Ovary (tissue), 9 donors: ENCODE data around the gene IRF9. TPM values are rescaled to one million over a fixed set of nuclear protein-coding genes. Genes with fewer than 3 reads are reported as not detected.

Experiments used
- DNase-seq, 5 donors: peaks; one replicate each; pipeline ENCODE4 v3.0.0-alpha.2; 2019 to 2020
- H3K27ac ChIP-seq, 2 donors: fragments of 200-600 bp; one replicate each; pipeline versions ENCODE4 v1.5.1 to v1.8.0; 2019 to 2022
- H3K27me3 ChIP-seq: fragments of 200-600 bp; one replicate; pipeline ENCODE4 v1.8.0; 2022
- H3K36me3 ChIP-seq: fragments of 200-600 bp; sonication (generic); one replicate; pipeline ENCODE4 v1.5.1; 2019
- H3K4me1 ChIP-seq: one replicate; pipeline ENCODE4 v1.8.1; 2013; ENCODE audit warnings: mild to moderate bottlenecking, moderate library complexity; ENCODE audit not compliant: insufficient read depth
- H3K4me3 ChIP-seq: fragments of 200-600 bp; sonication (generic); one replicate; pipeline ENCODE4 v1.5.1; 2017
- H3K9me3 ChIP-seq, 2 donors: fragments of 200-600 bp in 1 of 2; sonication (generic) in 1 of 2; one replicate each; pipeline versions ENCODE4 v1.5.1 to v1.8.1; 2013 to 2019; ENCODE audit warnings: mild to moderate bottlenecking in 1 of 2, moderate library complexity in 1 of 2
- CTCF ChIP-seq, 3 donors: fragments of 450-650 bp in 2 of 3; fragments of 200-600 bp in 1 of 3; IDR thresholded peaks; one replicate each; pipeline versions ENCODE4 v1.5.1 to v1.8.0; 2016 to 2022; ENCODE audit warnings: antibody characterized with exemption in 3 of 3, mild to moderate bottlenecking in 1 of 3
- EP300 ChIP-seq: sonication (generic); formaldehyde crosslinking; IDR thresholded peaks from one replicate; pipeline ENCODE4 v1.6.1; 2017; ENCODE audit warnings: antibody characterized with exemption
- POLR2A ChIP-seq: fragments of 450-650 bp; IDR thresholded peaks from one replicate; pipeline ENCODE4 v1.6.1; 2017; ENCODE audit warnings: antibody characterized with exemption, mild to moderate bottlenecking, moderate library complexity
- whole genome bisulfite sequencing, 3 donors: extraction: QIAGEN DNeasy Blood & Tissue Kit in 1 of 3; methylation state at CpG; one replicate each; pipeline versions ENCODE4 v1.1.5 to v1.1.7; 2013 to 2017; 5-methylcytosine and 5-hydroxymethylcytosine counted together
- intact Hi-C, 4 donors: fragments of 100-400 bp; cut with DNase I; formaldehyde crosslinking; loops; one replicate each; pipeline versions ENCODE4 v1.11.0 to v1.15.1; 2022 to 2023
- polyA plus RNA-seq, 2 donors: library from polyadenylated mRNA; stranded (reverse); fragments of 200-250 nt in 1 of 2; fragments of 350-450 nt in 1 of 2; fragmentation: Illumina TruSeq in 1 of 2; extraction: RNeasy Lipid Tissue Mini Kit (QIAGEN cat#74804) in 1 of 2; gene quantifications; one replicate each; pipeline ENCODE4 v1.2.3, GENCODE V29; 2013 to 2014
- total RNA-seq, 7 donors: library from RNA; depleted of rRNA in 2 of 7; stranded (reverse); fragments of >200 nt in 2 of 7; fragmentation: NEBNext Ultra II Directional in 3 of 7; extraction: Animal tissue kit (Norgen Biotek cat#: 25700) in 3 of 7; gene quantifications; one replicate each; pipeline versions ENCODE4 v1.1.0 to v1.2.4, GENCODE V29; 2016 to 2023
- donor health status: DM: no; HTN: no; CAD: no; lungs with moderate emphysema.
- donor health status: DM: no; HTN: no; CAD: no.
- donor health status: Bipolar disorder and iron deficiency.
- donor health status: DM: yes; HTN: yes; CAD: no.
- donor health status: DM: no; HTN: no; CAD: no.
- donor health status: DM: yes; HTN: yes; CAD: no.

IRF9 gene
- total and polyA plus RNA-seq, 9 donors, result 31.6 to 212 (median 80.4) TPM

GRCh38 chr14:24130717-24131548 lies 30.1 kb upstream of the IRF9 start:
- 60 to 62% (median 62%) methylated on average over 7 of the region's 7 CpGs for WGBS, 3 donors
- TF ChIP-seq CTCF (IDR thresholded peaks at IDR 0.05) (no peak), EP300 (no peak), POLR2A (no peak)
- Histone ChIP-seq H3K4me3 (no peak overlapping the region), H3K9me3 (no peaks in the 10 kb centered on the region), H3K36me3 (no peaks in the 10 kb centered on the region), H3K4me1 (peaks cover 1% of the 10 kb centered on the region), H3K27me3 (no peaks in the 10 kb centered on the region), H3K27ac (no peak overlapping the region)
- peak in 2 of 5 donors; percentile 16 to 29 for DNase-seq
- intact Hi-C loops, result no loop called here

- DNase-seq, result peak in 1 of 5 donors; percentile 30
- no peak overlapping the region for H3K4me3 ChIP-seq
- intact Hi-C loops, result no loop called here
- no peak overlapping the region for H3K27ac ChIP-seq
- no peaks in the 10 kb centered on the region for H3K9me3 ChIP-seq
- WGBS, 3 donors, result 82 to 87% (median 85%) methylated on average over 11 to 15 of the region's 15 CpGs
- H3K27me3 ChIP-seq, result no peaks in the 10 kb centered on the region
- TF ChIP-seq EP300 (no peak), CTCF (IDR thresholded peaks at IDR 0.05) (no peak), POLR2A (no peak)
- no peaks in the 10 kb centered on the region for H3K36me3 ChIP-seq
- H3K4me1 ChIP-seq, result peaks cover 2% of the 10 kb centered on the region
Observed at GRCh38 chr14:24131549-24131966, 29.5 kb upstream of the IRF9 start.

GRCh38 chr14:24132061-24132685 lies 28.9 kb upstream of the IRF9 start:
- Histone ChIP-seq H3K27ac (no peak overlapping the region), H3K27me3 (no peaks in the 10 kb centered on the region), H3K4me1 (peaks cover 7% of the 10 kb centered on the region), H3K36me3 (no peaks in the 10 kb centered on the region), H3K9me3 (no peaks in the 10 kb centered on the region), H3K4me3 (no peak overlapping the region)
- 70 to 75% (median 72%) methylated on average over 22 to 24 of the region's 24 CpGs for WGBS, 3 donors
- TF ChIP-seq EP300 (no peak), CTCF (IDR thresholded peaks at IDR 0.05) (no peak), POLR2A (no peak)
- intact Hi-C loops, result no loop called here
- DNase-seq, result peak in 1 of 5 donors; percentile 39

GRCh38 chr14:24132976-24133375 lies 28.1 kb upstream of the IRF9 start:
- 91 to 98% (median 94%) methylated on average over 2 of the region's 2 CpGs for WGBS, 3 donors
- no peak for DNase-seq
- H3K27me3 ChIP-seq, result no peaks in the 10 kb centered on the region
- no peak overlapping the region for H3K4me3 ChIP-seq
- TF ChIP-seq CTCF (IDR thresholded peaks at IDR 0.05) (no peak), POLR2A (no peak), EP300 (no peak)
- H3K27ac ChIP-seq, result no peak overlapping the region
- no peaks in the 10 kb centered on the region for H3K36me3 ChIP-seq
- H3K9me3 ChIP-seq, result no peaks in the 10 kb centered on the region
- H3K4me1 ChIP-seq, result peaks cover 7% of the 10 kb centered on the region
- intact Hi-C loops, result no loop called here
